Inflammatory macrophage treated with lipopolysaccharide for 4 hours (primary cell): ENCODE results near the gene SLC15A3.

ENCODE experiments used
- DNase-seq: peaks from one replicate; pipeline ENCODE4 v3.0.0-alpha.2; 2020

The SLC15A3 gene

DNA sequence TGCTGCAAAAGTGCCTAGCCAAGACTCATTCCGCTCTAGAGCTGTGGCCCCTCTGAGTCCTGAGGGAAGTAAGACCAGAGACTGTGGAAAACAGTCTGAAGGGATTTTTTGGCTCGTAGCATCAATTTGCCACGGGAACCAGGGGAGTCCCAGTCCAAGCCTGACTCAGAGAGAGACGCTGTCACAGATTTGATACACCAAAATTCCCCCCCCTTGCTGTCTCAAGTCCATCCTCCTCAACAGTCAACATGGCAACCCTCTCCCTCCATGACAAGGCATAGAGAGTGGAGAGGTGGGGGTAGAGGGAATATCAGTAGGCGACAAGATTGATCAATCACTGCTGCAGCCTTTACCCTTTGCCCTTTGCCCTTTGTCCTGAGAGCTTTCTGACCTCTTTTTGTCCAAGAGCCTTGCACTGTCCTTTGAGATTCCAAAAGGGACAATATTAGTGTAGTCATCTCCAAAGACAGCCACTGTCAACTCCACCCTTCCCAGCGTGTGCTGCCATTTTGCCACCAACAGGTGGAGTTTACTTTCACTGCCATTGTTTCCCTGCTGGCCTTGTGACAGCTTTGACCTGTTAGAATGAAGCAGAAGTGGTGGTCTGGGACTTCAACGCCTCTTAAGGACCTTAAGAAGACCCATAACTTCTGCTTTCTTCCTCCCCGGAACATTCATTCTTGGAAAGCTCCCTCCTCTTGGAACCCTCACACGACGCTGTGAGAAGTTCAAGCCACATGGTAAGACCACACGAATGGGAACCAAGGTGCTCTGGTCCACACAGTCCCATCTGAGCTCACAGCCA lies 7.3 kb downstream of the SLC15A3 start:
- DNase-seq: peak; percentile 59

DNA sequence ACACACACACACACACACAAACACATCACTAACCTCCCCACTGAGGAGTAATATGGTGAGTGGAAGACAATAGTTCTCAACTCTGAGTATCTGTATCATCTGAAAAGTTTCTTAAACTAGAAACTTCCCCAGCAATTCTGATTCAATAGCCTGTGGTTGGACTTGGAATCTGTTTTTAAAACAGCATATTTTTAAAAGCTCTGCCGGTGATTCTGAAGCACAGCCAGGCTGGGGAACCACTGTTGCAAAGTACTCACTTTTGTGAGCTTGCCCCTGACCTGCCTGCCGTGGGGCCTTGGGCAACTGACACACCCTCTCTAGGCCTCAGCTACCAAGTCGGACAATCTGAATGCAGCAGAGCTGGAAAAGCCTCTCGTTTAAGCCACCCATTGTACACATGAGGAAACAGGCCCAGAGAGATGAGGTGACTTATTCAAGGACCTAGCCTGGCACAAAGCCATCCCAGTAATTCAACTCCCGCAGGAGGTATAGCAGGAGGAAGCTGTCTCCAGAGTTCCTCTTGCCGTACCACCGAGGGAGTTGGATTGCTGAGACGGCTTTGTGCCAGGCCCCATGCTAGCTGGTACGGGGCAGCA lies 8.9 kb downstream of the SLC15A3 start:
- no peak for DNase-seq

DNA sequence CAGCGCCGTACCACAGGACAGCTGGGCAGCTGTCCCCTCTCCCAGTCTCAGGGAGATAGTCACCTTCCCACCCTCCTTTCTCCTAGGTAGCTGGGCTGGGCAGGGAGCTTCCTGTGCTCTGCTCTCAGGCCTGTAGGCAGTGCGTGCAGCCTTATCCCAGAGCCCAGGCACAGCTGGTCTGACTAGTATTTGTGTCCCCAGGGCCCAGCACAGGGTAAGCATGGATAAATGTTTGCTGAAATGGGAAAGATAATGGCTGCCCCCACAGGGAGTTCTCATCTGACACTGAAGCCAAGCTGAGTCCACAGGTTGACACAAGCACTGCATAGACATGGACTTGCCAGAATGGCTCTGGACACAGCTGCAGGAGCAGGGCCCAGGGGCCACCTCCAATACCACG lies 9.8 kb downstream of the SLC15A3 start:
- DNase-seq: no peak

DNA sequence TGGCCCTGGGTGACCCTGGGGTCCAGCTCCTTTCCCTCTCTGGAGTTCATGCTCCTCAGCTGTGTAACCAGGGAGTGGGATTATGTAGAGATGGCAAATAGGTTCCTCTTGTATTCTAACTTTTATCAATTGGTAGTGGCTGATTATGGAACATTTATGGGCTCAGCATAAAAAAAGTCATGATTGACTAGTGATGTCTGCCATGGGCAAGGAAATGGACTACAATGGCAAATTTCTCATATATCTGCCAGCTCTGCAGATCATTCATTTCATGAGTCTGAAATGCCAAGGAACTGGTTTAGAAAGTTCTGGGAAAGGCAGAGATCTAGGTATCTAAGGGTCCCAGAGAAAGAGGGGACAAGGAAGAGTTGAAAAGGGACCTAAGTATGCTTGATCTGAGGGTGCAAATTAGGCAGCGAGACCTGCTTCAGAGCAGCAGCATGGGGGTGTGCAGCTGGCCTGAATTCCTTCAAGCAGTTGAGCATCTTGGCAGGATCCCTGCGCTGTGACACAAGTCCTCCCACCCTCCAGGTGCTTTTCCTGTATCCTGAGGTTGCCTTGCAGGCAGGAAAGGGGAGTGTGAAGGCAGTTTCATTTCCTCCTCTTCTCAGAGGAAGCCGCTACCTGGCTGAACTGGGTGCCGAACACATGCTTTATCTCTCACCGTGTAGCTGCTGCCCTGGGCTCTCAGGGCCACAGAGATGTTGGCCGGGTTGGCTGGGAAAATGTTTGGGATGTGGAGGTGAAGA lies 10.4 kb downstream of the SLC15A3 start:
- DNase-seq: no peak

DNA sequence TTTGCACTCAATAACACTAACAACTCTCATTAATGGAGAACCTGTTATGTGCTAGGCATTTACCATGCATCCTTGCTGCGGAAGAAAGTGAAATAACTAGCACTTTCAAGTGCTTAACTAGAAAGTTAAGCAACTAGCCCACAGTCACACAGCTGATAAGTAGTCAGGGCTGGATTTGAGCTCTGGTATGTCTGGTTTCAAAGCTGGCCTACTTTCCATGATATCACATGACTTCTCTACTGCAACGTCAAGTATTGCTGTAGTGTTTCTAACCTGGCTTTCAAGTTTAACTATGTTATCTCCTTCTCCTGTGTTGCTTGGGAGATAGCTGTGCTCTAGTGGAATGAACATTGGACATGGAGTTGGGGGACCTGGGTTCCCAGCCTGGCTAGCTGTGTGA lies 12.1 kb downstream of the SLC15A3 start:
- DNase-seq: no peak

DNA sequence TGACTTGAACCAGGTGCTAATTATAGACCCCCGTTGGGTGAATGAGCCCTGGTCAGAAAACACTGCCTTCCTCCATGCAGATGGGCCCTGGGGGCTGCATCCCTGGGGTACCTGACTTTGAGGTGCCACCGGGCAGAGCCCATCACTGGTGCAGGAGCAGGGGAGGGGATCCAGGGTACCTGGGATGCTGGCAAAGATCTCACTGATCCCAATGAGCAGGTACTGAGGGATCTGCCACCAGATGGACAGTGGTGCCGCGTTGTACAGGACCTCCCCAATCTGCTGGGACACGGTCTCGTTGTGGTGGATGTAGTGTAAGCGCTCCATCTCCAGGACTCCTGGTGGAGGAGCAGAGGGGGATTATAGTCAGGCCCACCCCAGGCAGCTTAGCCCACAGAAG lies 12.7 kb downstream of the SLC15A3 start:
- no peak for DNase-seq

DNA sequence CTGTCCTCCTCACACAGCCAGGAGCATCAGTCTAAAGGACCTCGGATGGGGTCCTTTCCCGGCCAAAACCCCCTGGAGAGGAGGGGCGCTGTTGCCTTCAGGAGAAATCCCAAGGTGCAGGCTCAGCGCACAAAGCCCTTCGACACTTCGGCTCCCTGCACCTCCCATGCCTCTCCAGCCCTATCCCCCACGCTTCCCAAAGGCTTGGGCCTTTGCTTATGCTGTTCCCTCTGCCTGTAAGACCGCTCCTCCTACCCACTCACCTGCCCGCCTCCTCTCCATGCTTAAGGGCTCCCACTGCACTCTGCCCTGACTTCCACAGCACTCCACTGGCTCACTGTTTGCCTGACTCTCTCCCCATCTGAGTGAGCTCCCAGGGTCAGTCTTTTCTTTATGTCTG lies 13.5 kb downstream of the SLC15A3 start:
- DNase-seq: no peak

DNA sequence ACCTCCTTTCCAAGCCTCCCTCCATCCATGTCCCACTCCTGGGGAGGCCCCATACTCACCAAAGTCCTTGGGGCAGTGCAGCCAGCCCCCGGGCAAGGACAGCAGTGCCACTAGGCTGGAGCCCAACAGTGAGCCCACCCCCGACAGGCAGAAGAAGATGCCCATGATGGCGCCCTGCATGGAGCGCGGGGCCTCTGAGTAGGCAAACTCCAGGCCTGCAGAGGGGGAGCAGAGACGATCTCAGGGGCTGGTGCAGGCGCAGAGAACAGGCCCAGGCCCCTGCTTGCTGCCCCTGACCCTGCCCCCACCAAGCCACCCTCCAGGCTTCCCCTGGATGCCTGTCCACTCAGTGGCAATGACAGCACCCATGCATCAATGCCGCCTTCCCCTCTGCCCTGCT lies 14.2 kb downstream of the SLC15A3 start:
- DNase-seq: no peak

DNA sequence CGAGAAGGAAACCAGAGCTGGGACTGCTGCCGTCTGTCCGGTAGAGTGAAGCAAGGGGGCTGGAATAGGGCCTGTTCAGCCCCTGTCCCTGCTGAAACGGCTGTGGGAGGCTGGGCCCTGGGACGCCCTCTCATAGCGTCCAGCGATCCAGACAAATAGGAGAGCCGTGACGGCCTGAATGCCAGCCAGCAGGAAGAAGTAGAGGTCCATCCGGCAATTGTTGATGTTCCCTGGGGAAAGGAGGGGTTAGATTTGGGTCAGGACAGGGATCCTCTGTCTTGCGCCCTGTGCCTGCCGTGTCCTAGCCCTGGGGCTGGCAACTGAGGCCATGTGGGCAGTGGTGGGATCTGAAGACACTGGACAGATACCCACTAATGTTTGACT lies 14.8 kb downstream of the SLC15A3 start:
- no peak for DNase-seq

DNA sequence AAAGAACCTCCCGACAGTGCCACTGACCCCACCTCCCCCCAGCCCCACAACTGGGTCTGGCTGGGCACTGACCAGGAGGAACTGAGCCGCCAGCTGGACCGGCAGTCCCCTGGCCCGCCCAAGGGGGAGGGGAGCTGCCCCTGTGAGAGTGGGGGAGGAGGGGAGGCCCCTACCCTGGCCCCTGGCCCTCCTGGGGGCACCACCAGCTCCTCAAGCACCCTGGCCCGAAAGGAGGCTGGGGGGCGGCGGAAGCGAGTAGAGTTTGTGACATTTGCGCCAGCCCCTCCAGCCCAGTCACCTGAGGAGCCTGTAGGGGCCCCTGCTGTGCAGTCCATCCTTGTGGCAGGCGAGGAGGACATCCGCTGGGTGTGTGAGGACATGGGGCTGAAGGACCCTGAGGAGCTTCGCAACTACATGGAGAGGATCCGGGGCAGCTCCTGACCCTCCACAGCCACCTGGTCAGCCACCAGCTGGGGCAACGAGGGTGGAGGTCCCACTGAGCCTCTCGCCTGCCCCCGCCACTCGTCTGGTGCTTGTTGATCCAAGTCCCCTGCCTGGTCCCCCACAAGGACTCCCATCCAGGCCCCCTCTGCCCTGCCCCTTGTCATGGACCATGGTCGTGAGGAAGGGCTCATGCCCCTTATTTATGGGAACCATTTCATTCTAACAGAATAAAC lies 15.4 kb downstream of the SLC15A3 start:
- DNase-seq: no peak

DNA sequence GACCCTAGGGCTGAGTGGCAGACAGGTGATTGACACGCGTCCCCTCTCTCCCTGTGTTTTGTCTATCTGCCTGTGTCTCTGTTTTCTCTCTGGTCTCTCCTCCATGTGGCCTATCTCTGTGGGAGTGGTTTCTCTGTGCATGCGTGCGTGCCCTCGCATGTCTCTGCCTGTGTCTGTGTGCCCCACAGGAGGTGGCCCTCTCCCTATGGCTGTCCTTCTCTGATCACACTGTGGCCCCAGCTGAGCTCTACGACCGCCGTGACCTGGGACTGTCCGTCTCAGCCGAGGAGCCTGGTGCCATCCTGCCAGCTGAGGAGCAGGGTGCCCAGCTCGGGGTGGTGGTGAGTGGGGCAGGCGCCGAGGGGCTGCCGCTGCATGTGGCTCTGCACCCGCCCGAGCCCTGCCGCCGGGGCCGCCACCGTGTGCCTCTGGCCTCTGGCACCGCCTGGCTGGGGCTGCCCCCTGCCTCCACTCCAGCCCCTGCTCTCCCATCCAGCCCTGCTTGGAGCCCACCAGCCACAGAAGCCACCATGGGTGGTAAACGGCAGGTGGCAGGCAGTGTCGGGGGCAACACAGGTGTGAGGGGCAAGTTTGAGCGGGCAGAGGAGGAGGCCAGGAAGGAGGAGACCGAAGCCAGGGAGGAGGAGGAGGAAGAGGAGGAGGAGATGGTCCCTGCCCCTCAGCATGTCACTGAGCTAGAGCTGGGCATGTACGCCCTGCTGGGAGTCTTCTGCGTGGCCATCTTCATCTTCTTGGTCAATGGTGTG lies 16.1 kb downstream of the SLC15A3 start:
- DNase-seq: no peak

DNA sequence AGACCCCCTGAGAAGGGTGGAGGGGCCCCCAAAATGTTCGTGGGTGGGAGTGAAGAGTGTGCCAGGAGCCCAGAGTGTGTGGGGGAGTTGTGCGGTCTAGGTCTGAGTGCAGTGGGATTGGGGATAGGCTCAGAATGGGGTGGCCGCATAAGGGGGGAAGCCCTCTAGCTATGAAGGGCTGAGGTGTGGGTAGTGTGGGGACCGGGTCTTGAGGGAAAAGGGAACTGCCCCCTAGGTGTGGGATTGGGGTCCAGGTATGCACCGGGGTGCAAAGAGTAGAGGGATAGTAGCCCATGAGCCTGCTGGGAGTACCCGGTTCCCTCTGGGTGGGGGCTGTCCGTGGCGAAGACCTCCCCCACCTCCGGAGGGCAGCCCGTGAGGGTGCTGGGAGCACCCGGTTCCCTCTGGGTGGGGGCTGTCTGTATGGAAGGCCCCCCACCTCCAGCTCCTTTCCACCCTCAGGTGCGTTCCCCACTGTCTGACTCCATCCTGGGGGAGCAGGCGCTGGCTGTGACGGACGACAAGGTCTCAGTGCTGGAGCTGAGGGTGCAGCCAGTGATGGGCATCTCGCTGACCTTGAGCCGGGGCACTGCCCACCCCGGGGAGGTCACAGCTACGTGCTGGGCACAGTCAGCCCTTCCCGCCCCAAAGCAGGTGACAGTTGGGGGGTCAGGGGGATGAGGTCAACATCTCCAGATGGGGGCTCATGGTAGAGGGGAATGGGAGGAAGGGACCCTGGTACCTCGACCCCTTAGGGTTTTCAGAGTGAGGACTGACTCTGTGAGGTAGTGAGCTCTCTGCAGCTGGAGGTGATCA lies 17.0 kb downstream of the SLC15A3 start:
- no peak for DNase-seq

DNA sequence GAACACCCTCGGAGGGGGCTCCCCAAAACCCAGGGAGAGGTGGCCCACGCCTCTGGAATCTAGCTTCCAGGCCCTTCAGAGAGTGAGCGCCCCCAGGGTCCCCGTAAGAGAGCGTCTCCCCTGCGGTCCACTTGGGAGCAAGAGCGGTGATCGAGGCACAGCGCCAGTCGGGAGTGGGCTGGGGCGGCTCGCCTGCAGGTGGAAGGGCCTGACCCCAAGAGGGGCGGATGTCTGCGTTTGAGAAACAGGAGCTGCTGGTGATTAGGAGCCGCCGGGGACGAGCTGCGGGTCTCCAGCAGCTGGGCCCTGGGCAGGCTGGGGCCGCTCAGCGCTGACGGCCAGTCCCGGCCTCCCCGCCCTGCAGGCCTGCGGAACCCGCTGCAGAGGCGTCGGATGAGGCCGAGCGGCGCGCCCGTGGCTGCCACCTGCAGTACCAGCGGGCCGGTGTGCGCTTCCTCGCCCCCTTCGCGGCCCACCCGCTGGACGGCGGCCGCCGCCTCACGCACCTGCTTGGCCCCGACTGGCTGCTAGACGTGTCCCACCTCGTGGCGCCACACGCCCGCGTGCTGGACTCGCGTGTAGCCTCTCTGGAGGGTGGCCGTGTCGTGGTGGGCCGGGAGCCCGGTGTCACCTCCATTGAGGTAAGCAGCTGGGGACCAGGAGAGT lies 17.7 kb downstream of the SLC15A3 start:
- DNase-seq: no peak

DNA sequence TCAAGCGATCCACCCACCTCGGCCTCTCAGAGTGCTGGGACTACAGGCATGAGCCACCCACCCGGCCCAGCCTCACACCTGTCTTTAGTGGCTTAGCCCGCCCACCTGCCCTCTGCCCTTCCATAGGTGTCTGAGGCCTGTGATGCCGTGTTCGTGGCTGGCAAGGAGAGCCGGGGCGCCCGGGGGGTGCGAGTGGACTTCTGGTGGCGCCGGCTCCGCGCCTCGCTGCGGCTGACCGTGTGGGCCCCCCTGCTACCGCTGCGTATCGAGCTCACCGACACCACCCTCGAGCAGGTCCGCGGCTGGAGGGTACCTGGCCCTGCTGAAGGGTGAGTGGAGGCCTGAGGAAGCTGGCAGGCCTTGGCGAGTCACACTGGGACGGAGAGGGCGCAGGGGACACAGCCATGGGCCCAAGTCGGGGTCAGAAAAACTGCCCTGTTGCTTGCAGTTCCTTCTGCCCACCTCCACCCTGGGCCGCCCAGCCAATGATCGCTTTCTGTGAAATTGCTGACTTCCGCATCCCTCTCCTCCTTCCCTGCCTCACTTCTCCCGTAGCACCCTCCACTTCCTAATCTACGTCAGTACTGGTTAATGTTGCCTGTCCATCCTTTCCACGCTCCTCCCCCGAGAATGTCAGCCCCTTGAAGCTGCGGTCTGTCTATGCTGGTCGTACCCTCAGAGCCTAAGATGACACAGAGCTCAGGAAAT lies 18.4 kb downstream of the SLC15A3 start:
- peak; percentile 33 for DNase-seq

DNA sequence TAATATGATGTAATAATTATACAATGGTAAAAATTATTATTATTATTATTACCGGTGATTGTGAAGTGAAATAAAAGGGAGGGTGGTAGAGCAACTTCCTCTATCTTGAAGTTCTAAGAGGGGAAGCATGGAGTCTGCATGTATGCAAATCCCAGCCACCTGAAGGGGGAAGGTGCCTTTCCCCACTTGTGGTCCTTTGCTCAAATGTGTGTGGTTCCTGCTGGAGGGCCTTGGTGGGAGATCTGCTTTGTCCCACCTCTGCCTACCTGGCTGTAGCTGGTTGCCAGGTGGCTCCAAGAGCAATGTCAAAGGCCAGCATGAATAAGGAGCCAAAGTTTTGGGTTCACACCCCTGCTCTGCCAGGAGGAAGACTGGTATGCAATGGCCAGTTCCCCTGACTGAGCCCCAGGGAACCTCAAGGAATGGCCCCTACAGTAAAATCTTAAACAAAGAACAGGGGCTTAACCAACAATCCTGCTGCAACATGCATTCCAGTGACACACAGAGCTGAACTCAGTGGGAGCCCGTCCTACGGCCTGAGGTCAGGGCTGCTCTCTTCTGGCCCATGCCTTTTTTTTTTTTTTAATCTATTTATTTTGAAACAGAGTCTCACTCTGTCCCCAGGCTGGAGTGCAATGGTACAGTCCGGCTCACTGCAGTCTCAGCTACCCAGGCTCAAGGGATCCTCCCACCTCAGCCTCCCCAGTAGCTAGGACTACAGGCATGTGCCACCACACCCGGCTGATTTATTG lies 19.2 kb downstream of the SLC15A3 start:
- peak; percentile 32 for DNase-seq

DNA sequence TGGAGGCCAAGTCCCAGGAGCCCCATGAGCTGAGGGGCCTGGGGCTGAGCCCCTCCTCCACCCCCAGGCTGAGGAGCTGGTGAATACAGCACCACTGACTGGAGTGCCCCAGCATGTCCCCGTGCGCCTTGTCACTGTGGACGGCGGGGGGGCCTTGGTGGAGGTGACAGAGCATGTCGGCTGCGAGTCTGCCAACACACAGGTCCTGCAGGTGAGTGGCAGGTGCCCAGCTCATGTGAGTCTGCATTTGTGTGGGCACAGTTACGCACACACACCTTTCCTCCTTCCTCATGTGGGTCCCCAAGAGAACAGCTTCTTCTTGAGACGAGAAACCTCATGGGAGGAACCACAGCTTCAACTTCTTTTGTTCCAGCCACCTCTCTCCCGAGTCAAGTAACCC lies 20.1 kb downstream of the SLC15A3 start:
- DNase-seq: no peak

DNA sequence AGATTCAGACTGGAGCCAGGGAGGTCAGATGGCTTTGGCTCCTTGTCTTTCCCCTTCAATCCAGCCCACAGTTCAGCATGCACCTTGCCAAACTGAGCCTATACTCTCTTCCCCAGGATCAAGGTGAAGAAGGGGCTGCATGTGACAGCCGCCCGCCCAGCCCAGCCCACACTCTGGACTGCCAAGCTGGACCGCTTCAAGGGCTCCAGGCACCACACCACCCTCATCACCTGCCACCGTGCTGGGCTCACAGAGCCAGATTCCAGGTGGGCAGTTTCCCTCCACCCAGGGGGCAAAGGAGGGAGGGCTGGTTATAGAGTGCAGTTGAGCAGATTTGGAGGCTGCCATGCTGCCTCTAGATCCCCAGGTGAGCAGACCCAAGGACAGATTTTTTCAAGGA lies 21.6 kb downstream of the SLC15A3 start:
- DNase-seq: no peak

DNA sequence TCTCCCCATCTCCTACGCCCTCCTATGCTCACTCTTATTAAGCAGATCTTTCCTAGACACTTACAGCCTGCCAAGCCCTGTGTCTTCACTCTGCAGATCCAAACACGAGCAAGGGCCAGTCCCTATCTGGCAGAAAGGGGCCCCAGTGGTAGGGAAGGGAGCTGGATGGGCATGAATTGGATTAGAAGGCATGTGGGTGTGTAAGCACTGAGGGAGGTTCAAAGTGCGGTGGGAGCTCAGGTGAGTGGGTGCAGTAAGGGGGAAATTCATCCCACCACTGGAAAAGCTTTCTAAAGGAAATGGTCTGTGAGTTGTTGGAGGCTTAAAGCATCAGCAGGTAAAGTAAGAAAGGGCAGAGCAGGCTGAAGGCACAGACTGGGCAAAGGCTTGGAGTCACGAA lies 22.2 kb downstream of the SLC15A3 start:
- DNase-seq: no peak

DNA sequence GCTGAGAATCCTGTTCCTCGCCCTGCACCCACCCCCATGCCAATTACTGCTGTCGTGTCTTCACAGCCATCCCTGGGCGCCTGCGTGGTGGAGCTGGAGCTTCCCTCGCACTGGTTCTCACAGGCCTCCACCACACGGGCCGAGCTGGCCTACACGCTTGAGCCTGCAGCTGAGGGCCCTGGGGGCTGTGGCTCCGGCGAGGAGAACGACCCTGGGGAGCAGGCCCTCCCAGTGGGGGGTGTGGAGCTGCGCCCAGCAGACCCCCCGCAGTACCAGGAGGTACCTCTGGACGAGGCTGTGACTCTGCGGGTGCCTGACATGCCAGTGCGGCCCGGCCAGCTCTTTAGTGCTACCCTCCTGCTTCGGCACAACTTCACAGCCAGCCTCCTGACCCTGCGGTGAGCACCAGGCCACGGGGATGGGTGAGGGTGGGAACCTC lies 23.4 kb downstream of the SLC15A3 start:
- no peak for DNase-seq

DNA sequence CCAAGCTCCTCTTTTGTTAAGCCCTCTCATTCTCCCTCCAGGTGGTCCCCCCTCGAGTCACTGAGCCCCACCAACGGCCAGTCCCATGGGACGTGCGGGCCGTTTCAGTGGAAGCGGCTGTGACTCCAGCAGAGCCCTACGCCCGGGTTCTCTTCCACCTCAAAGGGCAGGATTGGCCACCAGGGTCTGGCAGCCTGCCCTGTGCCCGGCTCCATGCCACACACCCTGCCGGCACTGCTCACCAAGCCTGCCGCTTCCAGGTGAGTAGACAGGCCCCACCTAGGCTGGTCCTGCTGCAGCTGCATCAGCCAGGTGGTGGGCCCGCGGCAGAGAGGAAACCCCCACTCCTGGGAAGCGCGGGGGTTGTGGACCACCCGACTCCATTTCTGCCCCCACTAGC lies 24.4 kb downstream of the SLC15A3 start:
- no peak for DNase-seq
